Activated CD8-positive, alpha-beta memory T cell treated with anti-CD3 and anti-CD28 coated beads, Interleukin-2, amount 50 U/mL, for 1 hour (primary cell): Measurements from ENCODE around the gene EDEM1.

Source experiments
- DNase-seq: peaks from one replicate; pipeline ENCODE4 v3.0.0-alpha.2; 2020; ENCODE audit errors: extremely low read depth

Gene EDEM1

GRCh38 chr3:5198986-5199731, 11.7 kb downstream of the EDEM1 start:
- no peak for DNase-seq

- DNase-seq: no peak
Observed at GRCh38 chr3:5201536-5201935, 14.0 kb downstream of the EDEM1 start.

- DNase-seq: no peak
Observed at GRCh38 chr3:5202222-5202621, 14.7 kb downstream of the EDEM1 start.

GRCh38 chr3:5205165-5205941, 17.8 kb downstream of the EDEM1 start:
- DNase-seq: no peak

GRCh38 chr3:5210926-5211325, 23.4 kb downstream of the EDEM1 start:
- DNase-seq: no peak

- no peak for DNase-seq
Observed at GRCh38 chr3:5212628-5213573, 25.4 kb downstream of the EDEM1 start.

GRCh38 chr3:5213574-5213966, 26.1 kb downstream of the EDEM1 start:
- DNase-seq: no peak

- no peak for DNase-seq
Observed at GRCh38 chr3:5214352-5214751, 26.8 kb downstream of the EDEM1 start.

- no peak for DNase-seq
Observed at GRCh38 chr3:5217824-5218595, 30.5 kb downstream of the EDEM1 start.

GRCh38 chr3:5218815-5219214, 31.3 kb downstream of the EDEM1 start:
- no peak for DNase-seq

GRCh38 chr3:5219216-5219615, 31.7 kb downstream of the EDEM1 start:
- DNase-seq: no peak

GRCh38 chr3:5220193-5220592, 32.7 kb downstream of the EDEM1 start:
- no peak for DNase-seq

GRCh38 chr3:5220667-5221431, 33.3 kb downstream of the EDEM1 start:
- DNase-seq: no peak

GRCh38 chr3:5221701-5222100, 34.2 kb downstream of the EDEM1 start:
- DNase-seq: no peak

GRCh38 chr3:5222283-5223005, 34.9 kb downstream of the EDEM1 start:
- DNase-seq: no peak

- DNase-seq: no peak
Observed at GRCh38 chr3:5226783-5227182, 39.3 kb downstream of the EDEM1 start.

GRCh38 chr3:5227812-5228211, 40.3 kb downstream of the EDEM1 start:
- no peak for DNase-seq

GRCh38 chr3:5229414-5229813, 41.9 kb downstream of the EDEM1 start:
- no peak for DNase-seq

- no peak for DNase-seq
Observed at GRCh38 chr3:5231074-5231473, 43.6 kb downstream of the EDEM1 start.

GRCh38 chr3:5231487-5231886, 44.0 kb downstream of the EDEM1 start:
- DNase-seq: no peak
